Astrocyte (in vitro differentiated cells and primary cell): ENCODE results near the gene ITGAE. TPM values are rescaled to one million over a fixed set of nuclear protein-coding genes. Genes with fewer than 3 reads are reported as not detected.
A peak's percentile ranks its signal among the peaks of the same experiment; 100 is the strongest.

ENCODE experiments used
- DNase-seq: peaks from one replicate; pipeline ENCODE4 v3.0.0-alpha.2; 2010; ENCODE audit warnings: low read depth
- FAIRE-seq: peaks from 2 replicates; lab custom pipeline; 2011; peaks lifted over from hg19 to GRCh38; lab: Jason Lieb, UNC
- H2AFZ ChIP-seq: 2 replicates; pipeline ENCODE4 v1.6.0; 2012; ENCODE audit warnings: low read depth, low read length, inconsistent platforms
- H3K27ac ChIP-seq: 2 replicates; pipeline ENCODE4 v1.5.1; 2011; ENCODE audit warnings: low read depth, low read length, inconsistent platforms
- H3K27me3 ChIP-seq: 2 replicates; pipeline ENCODE4 v1.6.0; 2011; ENCODE audit warnings: low read length, inconsistent platforms; ENCODE audit not compliant: insufficient read depth
- H3K36me3 ChIP-seq: 2 replicates; pipeline ENCODE4 v1.5.1; 2011; ENCODE audit warnings: low read length, inconsistent platforms; ENCODE audit not compliant: insufficient read depth
- H3K4me1 ChIP-seq: 2 replicates; pipeline ENCODE4 v1.5.1; 2011; ENCODE audit warnings: low read length, inconsistent platforms; ENCODE audit not compliant: insufficient read depth
- H3K4me2 ChIP-seq: 2 replicates; pipeline ENCODE4 v1.6.0; 2012; ENCODE audit warnings: low read length, inconsistent platforms
- H3K4me3 ChIP-seq: 2 replicates; pipeline ENCODE4 v1.5.1; 2011; ENCODE audit warnings: low read depth, mild to moderate bottlenecking, low read length, inconsistent platforms; ENCODE audit not compliant: insufficient read depth
- H3K79me2 ChIP-seq: 2 replicates; pipeline ENCODE4 v1.6.0; 2012; ENCODE audit warnings: mild to moderate bottlenecking, low read length, inconsistent platforms; ENCODE audit not compliant: insufficient read depth
- H3K9ac ChIP-seq: 2 replicates; pipeline ENCODE4 v1.6.0; 2012; ENCODE audit warnings: mild to moderate bottlenecking, low read length, inconsistent platforms
- H3K9me3 ChIP-seq: 2 replicates; pipeline ENCODE4 v1.5.1; 2012; ENCODE audit warnings: low read depth, mild to moderate bottlenecking, low read length, inconsistent platforms; ENCODE audit not compliant: insufficient read depth
- H4K20me1 ChIP-seq: 2 replicates; pipeline ENCODE4 v1.6.0; 2012; ENCODE audit warnings: low read length, inconsistent platforms; ENCODE audit not compliant: insufficient read depth
- H3K27ac Mint-ChIP-seq: one replicate; pipeline ENCODE4 v1.8.0; 2021; ENCODE audit warnings: mild to moderate bottlenecking, mixed read lengths; ENCODE audit not compliant: unreplicated experiment
- H3K27me3 Mint-ChIP-seq: one replicate; pipeline ENCODE4 v1.8.0; 2021; ENCODE audit warnings: low read depth, mixed read lengths; ENCODE audit not compliant: unreplicated experiment
- H3K36me3 Mint-ChIP-seq: one replicate; pipeline ENCODE4 v1.8.0; 2021; ENCODE audit warnings: low read depth, mixed read lengths; ENCODE audit not compliant: unreplicated experiment
- H3K4me1 Mint-ChIP-seq: one replicate; pipeline ENCODE4 v1.8.0; 2021; ENCODE audit warnings: low read depth, mixed read lengths; ENCODE audit not compliant: unreplicated experiment
- H3K4me3 Mint-ChIP-seq: one replicate; pipeline ENCODE4 v1.8.0; 2021; ENCODE audit warnings: mild to moderate bottlenecking, moderate library complexity, mixed read lengths; ENCODE audit not compliant: unreplicated experiment
- H3K9me3 Mint-ChIP-seq: one replicate; pipeline ENCODE4 v1.8.0; 2021; ENCODE audit warnings: mild to moderate bottlenecking, mixed read lengths; ENCODE audit not compliant: unreplicated experiment
- CTCF ChIP-seq: IDR thresholded peaks from 2 replicates; pipeline ENCODE4 v1.5.1; 2011; ENCODE audit warnings: low read depth, mild to moderate bottlenecking, inconsistent platforms, low read length, moderate library complexity; ENCODE audit not compliant: insufficient read depth
- EZH2 ChIP-seq: IDR thresholded peaks from 2 replicates; pipeline ENCODE4 v1.6.1; 2012; ENCODE audit warnings: mild to moderate bottlenecking, low read length, inconsistent platforms; ENCODE audit not compliant: insufficient read depth
- total RNA-seq: library from RNA; stranded (reverse); gene quantifications from 2 replicates; pipeline ENCODE4 v1.2.1, GENCODE V29; 2021

ITGAE gene
- total RNA-seq, 1 donor from 2014 or later: 30.9 TPM

- peaks cover 38% of the 10 kb centered on the region for H3K79me2 ChIP-seq
- H3K36me3 ChIP-seq: peaks cover 14% of the 10 kb centered on the region
- H3K9me3 ChIP-seq: no peaks in the 10 kb centered on the region
- H3K4me3 Mint-ChIP-seq: peak overlapping the region; percentile 71
- peaks cover 26% of the 10 kb centered on the region for H4K20me1 ChIP-seq
- H3K9ac ChIP-seq: no peak overlapping the region
- no peak overlapping the region for H3K4me3 ChIP-seq
- H3K27me3 Mint-ChIP-seq: peaks cover 26% of the 10 kb centered on the region
- no peak overlapping the region for H2AFZ ChIP-seq
- peaks cover 6% of the 10 kb centered on the region for H3K4me1 ChIP-seq
- no peaks in the 10 kb centered on the region for H3K9me3 Mint-ChIP-seq
- no peak for TF ChIP-seq EZH2
- no peak for TF ChIP-seq CTCF
- DNase-seq: no peak
- FAIRE-seq: no peak
- H3K27me3 ChIP-seq: no peaks in the 10 kb centered on the region
- peaks cover 7% of the 10 kb centered on the region for H3K4me1 Mint-ChIP-seq
- H3K36me3 Mint-ChIP-seq: no peaks in the 10 kb centered on the region
- no peak overlapping the region for H3K27ac Mint-ChIP-seq
- no peak overlapping the region for H3K4me2 ChIP-seq
- no peak overlapping the region for H3K27ac ChIP-seq
These were observed 46.2 kb upstream of the ITGAE start for GRCh38 chr17:3847165-3847670.

- no peaks in the 10 kb centered on the region for H3K9me3 Mint-ChIP-seq
- Histone ChIP-seq H2AFZ (peak overlapping the region; percentile 43), H3K27ac (no peak overlapping the region), H3K79me2 (peaks cover 38% of the 10 kb centered on the region), H3K4me2 (peak overlapping the region; percentile 64), H3K9ac (no peak overlapping the region), H3K4me3 (no peak overlapping the region), H4K20me1 (peaks cover 26% of the 10 kb centered on the region), H3K9me3 (no peaks in the 10 kb centered on the region), H3K36me3 (peaks cover 18% of the 10 kb centered on the region), H3K4me1 (peaks cover 6% of the 10 kb centered on the region), H3K27me3 (no peaks in the 10 kb centered on the region)
- FAIRE-seq (no peak), DNase-seq (no peak)
- peaks cover 20% of the 10 kb centered on the region for H3K27me3 Mint-ChIP-seq
- no peaks in the 10 kb centered on the region for H3K36me3 Mint-ChIP-seq
- TF ChIP-seq EZH2 (no peak), CTCF (no peak)
- H3K4me1 Mint-ChIP-seq: peaks cover 7% of the 10 kb centered on the region
- H3K4me3 Mint-ChIP-seq: peak overlapping the region; percentile 71
- H3K27ac Mint-ChIP-seq: peak overlapping the region; percentile 53
These were observed 45.6 kb upstream of the ITGAE start for GRCh38 chr17:3846437-3847164.
